Left forelimb (tissue), 1 donor: ENCODE measurements around the gene YIPF2.
"Not testable (repeated sequence)": the region's sequence is repeated elsewhere in the genome, so short reads cannot be mapped to it uniquely, and the experiment has no call there.

Experiments used
- DNase-seq: peaks from one replicate; pipeline ENCODE4 v3.0.0-alpha.2; 2018; ENCODE audit warnings: low spot score

The YIPF2 gene

DNA sequence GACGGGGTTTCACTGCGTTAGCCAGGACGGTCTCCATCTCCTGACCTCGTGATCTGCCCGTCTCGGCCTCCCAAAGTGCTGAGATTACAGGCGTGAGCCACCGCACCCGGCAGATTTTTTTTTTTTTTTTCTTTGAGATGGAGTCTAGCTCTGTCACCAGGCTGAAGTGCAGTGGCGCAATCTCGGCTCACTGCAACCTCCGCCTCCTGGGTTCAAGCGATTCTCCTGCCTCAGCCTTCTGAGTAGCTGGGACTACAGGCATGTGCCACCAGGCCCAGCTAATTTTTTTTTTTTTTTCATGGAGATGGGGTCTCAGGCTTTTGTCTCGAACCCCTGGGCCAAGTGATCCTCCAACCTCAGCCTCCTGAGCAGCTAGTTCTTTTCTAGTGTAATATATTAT, 13.2 kb upstream of the YIPF2 start:
- DNase-seq = not testable (repeated sequence)

DNA sequence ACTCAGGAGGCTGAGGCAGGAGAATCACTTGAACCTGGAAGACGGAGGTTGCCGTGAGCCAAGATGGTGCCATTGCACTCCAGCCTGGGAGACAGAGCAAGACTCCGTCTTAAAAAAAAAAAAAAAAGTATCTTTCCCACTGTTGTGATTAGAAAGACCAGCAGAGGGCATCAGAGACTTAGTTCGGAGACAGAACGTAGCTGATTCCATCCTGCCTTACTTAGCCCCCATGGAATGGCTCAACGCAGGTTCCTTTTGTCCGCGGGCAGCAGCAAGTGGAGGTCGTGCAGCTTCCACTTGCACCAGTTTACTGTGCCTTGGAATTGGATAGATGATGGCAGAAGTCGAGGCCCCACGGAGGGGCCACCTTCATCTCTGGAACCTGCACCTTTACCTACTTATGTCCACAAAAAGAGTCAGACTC, 8.2 kb upstream of the YIPF2 start:
- peak; percentile 65 for DNase-seq

GRCh38 chr19:10935371-10936059, 7.1 kb upstream of the YIPF2 start:
- no peak for DNase-seq

DNA sequence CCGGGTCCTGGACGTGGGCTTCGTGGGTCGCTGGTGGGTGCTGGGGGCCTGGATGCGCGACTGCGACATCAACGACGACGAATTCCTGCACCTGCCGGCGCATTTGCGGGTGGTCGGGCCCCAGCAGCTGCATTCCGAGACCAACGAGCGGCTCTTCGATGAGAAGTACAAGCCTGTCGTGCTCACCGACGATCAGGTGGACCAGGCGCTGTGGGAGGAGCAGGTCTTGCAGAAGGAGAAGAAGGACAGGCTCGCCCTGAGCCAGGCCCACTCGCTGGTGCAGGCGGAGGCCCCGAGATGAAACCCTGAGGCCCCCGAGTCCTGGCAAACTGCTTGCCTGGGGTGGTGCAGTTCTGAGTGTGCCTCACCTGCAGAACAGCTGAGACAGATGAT, 959 bp upstream of the YIPF2 start:
- no peak for DNase-seq

- DNase-seq = no peak
Measured at GRCh38 chr19:10927730-10928562, 493 bp downstream of the YIPF2 start.

GRCh38 chr19:10924597-10924996, 3.8 kb downstream of the YIPF2 start:
- no peak for DNase-seq

DNA sequence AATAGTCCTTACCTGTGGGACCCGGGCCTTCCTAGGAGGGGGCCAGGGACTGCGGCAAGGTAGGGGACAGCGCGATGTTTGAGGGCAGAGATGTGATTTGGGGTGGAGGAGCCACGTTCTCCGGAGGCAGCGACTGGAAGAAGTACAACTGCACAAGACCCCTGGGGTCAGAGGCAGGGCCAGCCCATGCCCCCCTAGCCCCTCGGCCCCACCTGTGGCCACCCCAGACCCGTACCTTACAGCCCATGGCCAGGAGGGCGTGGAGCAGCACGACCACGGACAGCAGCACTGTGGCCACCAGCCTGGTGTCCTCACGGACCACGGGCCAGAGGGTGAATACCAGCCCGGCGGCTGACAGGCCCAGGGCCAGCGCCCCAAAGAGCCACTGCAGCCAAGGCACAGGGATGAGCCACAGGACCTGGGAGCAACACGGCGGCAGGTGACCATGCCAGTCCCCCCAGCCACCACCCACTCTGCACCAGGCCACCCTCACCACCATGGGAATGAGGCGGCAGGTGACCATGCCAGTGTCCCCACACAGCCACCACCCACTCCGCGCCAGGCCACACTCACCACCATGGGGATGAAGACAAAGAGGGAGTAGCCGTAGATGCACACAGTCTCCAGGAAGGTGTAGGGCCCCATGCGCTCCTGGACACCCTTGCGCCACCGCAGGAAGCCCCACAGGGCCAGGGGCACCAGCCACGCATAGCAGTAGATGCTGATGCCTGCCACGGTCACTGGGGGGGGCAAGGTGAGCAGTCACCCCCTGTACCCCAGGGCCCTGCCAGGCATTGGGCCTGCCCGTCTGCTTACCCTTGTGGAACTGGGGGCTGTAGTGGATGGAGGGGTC, 5.0 kb downstream of the YIPF2 start:
- DNase-seq = peak; percentile 65

DNA sequence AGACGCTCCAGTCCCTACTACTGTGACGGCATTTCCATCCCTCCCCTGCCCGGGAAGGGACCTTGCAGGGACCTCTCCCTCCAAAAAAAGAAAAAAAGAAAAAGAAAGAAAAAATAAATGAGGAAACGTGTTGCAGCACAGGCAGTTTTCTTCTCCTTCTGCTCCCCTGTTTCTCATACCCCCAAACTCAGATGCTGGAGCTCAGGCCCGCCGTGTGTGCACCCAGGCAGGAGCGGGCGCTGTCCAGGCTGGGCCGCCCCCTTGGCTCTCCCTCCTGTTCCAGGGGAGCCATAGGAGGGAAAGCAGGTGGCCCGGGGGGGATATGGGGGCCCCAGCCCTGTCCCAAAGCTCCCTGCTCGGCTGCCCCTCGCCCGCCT, 5.8 kb downstream of the YIPF2 start:
- no peak for DNase-seq

GRCh38 chr19:10921910-10922637, 6.4 kb downstream of the YIPF2 start:
- DNase-seq = no peak

GRCh38 chr19:10921199-10921909, 7.1 kb downstream of the YIPF2 start:
- no peak for DNase-seq

- DNase-seq = no peak
Measured at GRCh38 chr19:10920781-10921180, 7.7 kb downstream of the YIPF2 start.

- DNase-seq = no peak
Measured at GRCh38 chr19:10920288-10920655, 8.2 kb downstream of the YIPF2 start.

- no peak for DNase-seq
Measured at GRCh38 chr19:10919352-10920287, 8.8 kb downstream of the YIPF2 start.

DNA sequence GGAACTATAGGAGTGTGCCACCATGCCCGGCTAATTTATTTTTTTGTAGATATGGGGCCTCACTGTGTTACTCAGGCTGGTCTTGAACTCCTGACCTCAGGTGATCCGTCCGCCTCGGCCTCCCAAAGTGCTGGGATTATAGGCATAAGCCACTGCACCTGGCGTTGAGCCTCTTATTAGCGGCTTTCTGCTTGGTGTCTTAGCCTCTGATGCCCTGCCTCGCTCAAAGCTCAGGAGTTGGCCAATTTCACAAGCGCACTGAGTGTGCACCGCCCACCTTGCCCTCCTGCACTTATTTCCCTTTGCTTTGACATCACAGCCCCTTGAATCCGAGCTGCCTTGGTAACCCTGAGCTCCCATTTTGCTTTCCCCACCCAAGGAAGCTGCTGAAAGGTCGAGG, 10.1 kb downstream of the YIPF2 start:
- DNase-seq = no peak

GRCh38 chr19:10916602-10917001, 11.8 kb downstream of the YIPF2 start:
- no peak for DNase-seq

DNA sequence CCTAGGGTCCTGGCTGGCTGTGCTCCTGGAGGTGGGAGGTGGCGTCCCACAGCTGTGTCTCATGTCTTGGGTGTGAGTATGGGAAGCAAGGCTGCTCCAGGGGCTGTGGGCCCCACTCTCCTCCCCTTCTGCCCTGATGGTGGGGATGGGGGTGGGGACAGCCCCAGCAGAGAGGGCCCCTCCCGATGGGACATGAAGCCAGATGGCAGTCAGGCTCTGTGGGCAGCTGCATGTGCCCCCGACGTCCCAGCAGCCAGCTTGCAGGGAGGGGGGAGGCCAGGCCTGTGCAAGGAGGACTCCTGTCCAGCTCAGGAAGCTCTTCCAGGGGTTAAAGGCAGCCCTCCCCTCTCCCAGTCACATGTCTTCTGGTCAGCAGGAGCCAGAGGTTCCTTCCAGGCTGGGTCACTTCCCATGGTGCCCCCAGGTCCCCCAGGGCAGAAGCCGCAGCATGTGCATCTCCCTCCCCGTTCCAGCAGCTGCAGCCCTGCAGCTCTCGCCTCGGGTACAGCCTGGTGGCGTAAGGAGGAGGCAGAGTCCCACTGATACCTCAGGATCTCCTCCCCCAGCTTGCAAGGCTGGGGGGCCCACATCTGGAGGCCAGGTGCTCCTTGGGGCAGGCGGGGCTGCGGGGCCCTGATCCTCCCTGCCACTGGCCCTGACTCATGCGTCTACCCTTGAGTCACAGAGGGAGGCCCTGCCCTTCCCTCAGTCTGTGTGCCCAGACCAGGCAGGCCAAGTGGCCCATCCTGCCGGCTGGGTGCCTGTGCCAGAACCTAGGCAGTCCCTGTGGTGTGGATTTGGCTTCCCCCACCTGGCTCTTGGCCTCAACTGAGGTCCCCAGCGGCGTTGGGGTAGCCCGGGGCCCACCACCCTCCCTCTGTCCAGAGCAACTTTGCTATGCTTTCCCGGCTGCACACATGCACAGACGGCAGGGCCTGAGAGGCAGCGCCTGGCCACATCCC, 13.0 kb downstream of the YIPF2 start:
- peak; percentile 81 for DNase-seq

- no peak for DNase-seq
Measured at GRCh38 chr19:10913716-10914340, 14.6 kb downstream of the YIPF2 start.

DNA sequence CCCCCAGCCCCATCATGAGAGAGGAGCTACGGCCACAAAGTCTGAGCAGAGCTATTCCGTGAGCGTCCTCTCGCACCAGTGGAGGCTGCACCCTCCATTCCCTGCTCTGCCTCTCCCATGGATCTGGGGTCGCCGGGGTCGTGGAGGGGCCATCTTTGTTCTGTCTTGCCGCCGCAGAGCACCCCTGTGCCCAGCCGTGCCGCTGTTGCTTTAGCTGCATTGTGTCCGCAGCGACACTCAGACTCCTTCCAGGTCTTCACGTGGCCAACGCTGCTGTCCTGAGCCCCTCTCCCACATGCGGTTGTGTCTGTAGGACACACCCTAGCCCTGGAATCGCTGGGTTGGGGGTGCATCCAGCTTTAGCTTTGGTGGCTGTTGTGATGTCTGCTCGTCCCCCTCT, 15.8 kb downstream of the YIPF2 start:
- no peak for DNase-seq
